ENCODE results near the gene DENND1B. TPM values are rescaled to one million over a fixed set of nuclear protein-coding genes. Genes with fewer than 3 reads are reported as not detected.

DENND1B gene
- total and polyA plus RNA-seq, 9 of the 15 experiments (the other 6 are each of a cell fraction or from before 2014, with no cell fraction given) = 2.1 to 12.1 (median 7.5) TPM

- TF ChIP-seq ZNF444 (CRISPR knock-in tag; IDR thresholded peaks at IDR 0.05) (no peak), MLX (CRISPR knock-in tag; conservative IDR thresholded peaks at IDR 0.05) (no peak), MNT (conservative IDR thresholded peaks at IDR 0.05) (no peak), ZSCAN32 (CRISPR knock-in tag; IDR thresholded peaks at IDR 0.05) (no peak), NONO (IDR thresholded peaks at IDR 0.05; ENCODE audit: low read depth in 2 of 2, low read length in 1 of 2) (no peak), ZNF24 (IDR thresholded peaks at IDR 0.05) (no peak), ID3 (CRISPR knock-in tag; IDR thresholded peaks at IDR 0.05) (no peak), ID3 (tag; IDR thresholded peaks at IDR 0.05) (no peak), KAT7 (CRISPR knock-in tag; IDR thresholded peaks at IDR 0.05; ENCODE audit: borderline replicate concordance) (no peak), ETS2 (tag; IDR thresholded peaks at IDR 0.05; ENCODE audit: borderline replicate concordance, poor library complexity, severe bottlenecking) (no peak), BRCA1 (IDR thresholded peaks at IDR 0.05) (no peak), BRCA1 (CRISPR knock-in tag; IDR thresholded peaks at IDR 0.05) (no peak), ZNF3 (CRISPR knock-in tag; IDR thresholded peaks at IDR 0.05) (no peak), SLC30A9 (CRISPR knock-in tag; IDR thresholded peaks at IDR 0.05) (no peak), KLF16 (IDR thresholded peaks at IDR 0.05) (peak; percentile 34), FUS (optimal IDR thresholded peaks at IDR 0.05; ENCODE audit: low read depth, low read length) (no peak), E4F1 (CRISPR knock-in tag; IDR thresholded peaks at IDR 0.05; ENCODE audit: borderline replicate concordance) (no peak), STAG1 (CRISPR knock-in tag; IDR thresholded peaks at IDR 0.05; ENCODE audit: borderline replicate concordance) (no peak), MAFG (tag; conservative IDR thresholded peaks at IDR 0.05) (no peak), EWSR1 (IDR thresholded peaks at IDR 0.05; ENCODE audit: borderline replicate concordance, low read depth, partially characterized antibody) (no peak), CHD4 (IDR thresholded peaks at IDR 0.05; ENCODE audit: insufficient read depth, insufficient replicate concordance, low read depth, low read length, poor library complexity, severe bottlenecking) (no peak), TCF3 (CRISPR knock-in tag; IDR thresholded peaks at IDR 0.05) (peak; percentile 35; the same call in 1 of the 2 replicates), EP300 (IDR thresholded peaks at IDR 0.05; ENCODE audit: low read length) (no peak)
These were observed 6.9 kb upstream of the DENND1B start (continued) for GRCh38 chr1:197781968-197782721.
